ENCODE results near the gene MRPS16.
A peak's percentile ranks its signal among the peaks of the same experiment; 100 is the strongest.

DNA sequence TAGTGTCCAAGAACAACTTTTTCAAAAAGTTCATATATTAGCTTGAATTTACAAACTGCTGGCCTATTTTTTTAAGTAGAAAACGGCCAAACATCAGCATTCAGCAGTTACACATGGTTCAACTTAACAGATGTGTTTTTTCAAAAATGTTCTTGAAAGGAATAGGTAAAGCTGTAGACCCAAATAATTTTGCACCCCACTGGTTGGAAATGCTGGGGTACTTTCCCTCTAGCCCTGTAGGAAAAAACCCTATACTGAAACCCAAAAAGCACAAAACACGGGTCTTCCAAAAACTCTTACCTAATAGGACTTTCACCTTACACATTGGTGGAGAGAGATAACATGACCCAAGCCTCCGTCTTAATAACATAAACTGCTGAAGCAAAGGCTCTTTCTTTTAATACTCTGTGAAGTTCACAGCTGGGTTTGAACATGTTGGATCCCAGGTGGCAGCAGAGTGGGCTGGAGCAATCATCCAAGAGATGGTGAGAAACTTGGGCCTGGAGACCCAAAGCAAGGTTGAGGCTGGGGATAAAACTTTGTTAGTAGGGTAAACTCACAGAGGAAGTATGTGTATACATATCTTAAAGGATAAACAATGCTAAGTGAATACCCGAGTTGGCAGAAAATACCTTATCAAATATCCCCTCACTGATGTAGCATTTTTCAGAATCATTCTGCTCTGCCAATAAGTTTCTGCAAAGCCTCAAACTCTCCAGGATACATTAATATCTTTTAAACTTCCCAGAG is 4.8 kb downstream of the MRPS16 start:
- TF ChIP-seq BRCA1 (IDR thresholded peaks at IDR 0.05) (no peak), BRCA1 (CRISPR knock-in tag; IDR thresholded peaks at IDR 0.05) (no peak), CTCF (IDR thresholded peaks at IDR 0.05 in 2 of 3, conservative IDR thresholded peaks at IDR 0.05 in 1 of 3; ENCODE audit: insufficient read depth in 2 of 3, low read depth in 1 of 3, low read length in 3 of 3) (0 out of 6 replicates have a peak, but pooled peaks of 1 of the 3 experiments have one; percentile 1), ZZZ3 (IDR thresholded peaks at IDR 0.05) (no peak), ZBTB40 (IDR thresholded peaks at IDR 0.05) (no peak), ZBTB40 (CRISPR knock-in tag; IDR thresholded peaks at IDR 0.05) (no peak), PURB (CRISPR knock-in tag; IDR thresholded peaks at IDR 0.05; ENCODE audit: low read depth) (no peak), CREB3L1 (IDR thresholded peaks at IDR 0.05; ENCODE audit: borderline replicate concordance, low read depth) (no peak), TCF7 (IDR thresholded peaks at IDR 0.05; ENCODE audit: borderline replicate concordance) (no peak), SIN3A (IDR thresholded peaks at IDR 0.05; ENCODE audit: borderline replicate concordance in 2 of 2, control insufficient read depth in 1 of 2, low read depth in 2 of 2, low read length in 2 of 2) (no peak), USF1 (CRISPR knock-in tag; IDR thresholded peaks at IDR 0.05) (no peak), EP400 (IDR thresholded peaks at IDR 0.05) (no peak), CC2D1A (IDR thresholded peaks at IDR 0.05) (no peak), SNAPC5 (CRISPR knock-in tag; IDR thresholded peaks at IDR 0.05) (no peak)
